VCaP (cell line): Measurements from ENCODE around the gene GCA.
A peak's percentile ranks its signal among the peaks of the same experiment; 100 is the strongest.

ENCODE experiments used
- H3K27ac ChIP-seq: fragments of 450-650 bp; 2 replicates; pipeline ENCODE4 v1.5.1; 2017
- TF ChIP-seq, protein P1 (sequence below): fragments of 450-650 bp; conservative IDR thresholded peaks from 2 replicates; pipeline ENCODE4 v1.5.1; 2017; ENCODE audit warnings: mild to moderate bottlenecking, moderate library complexity

GCA gene

DNA sequence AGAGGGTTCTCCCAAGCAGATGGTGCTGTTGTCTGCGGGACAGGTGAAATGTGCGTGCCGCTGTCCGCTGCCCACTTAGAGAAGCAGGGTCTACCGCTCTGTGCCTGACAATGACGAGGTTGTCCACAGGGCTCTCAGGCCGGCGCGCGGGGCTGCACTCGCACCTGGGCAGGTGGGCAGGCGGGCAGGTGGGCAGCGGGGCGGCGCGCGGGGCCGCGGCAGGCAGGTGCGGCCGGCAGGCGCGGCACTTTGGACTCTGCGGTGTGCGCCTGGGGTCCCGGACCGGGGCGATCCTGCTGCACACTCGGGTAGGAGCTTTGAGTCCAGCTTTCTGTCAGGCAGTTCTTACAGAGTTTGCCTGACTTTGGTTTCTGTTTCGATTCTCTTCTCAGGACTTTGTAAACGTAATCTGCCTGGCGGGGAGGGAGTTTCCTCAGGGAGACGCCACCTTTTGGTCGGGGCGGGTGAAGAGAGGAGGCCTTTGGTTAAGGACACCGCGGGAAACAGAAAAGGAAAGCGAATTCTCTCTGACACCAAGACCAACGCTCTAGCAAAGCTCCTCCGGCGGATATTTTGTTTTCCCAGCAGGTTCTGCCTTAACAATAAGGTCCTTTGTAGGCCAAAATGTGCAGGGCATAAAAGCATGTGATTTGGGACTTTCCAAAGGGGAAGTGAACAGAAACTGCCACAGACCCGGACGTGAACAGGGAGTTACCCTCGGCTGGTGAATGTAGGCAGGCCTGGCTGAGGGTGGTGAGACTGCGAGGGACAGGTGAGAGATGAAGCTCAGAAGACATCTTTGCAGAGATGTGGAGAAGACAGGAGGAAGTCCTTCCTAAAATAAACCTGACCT is 25.4 kb upstream of the GCA start, which contains the start of gene IFIH1:
IFIH1 (minus strand) TSS at position 357 of the 853 bp plus-strand sequence. CDS start 377 bp downstream, outside the sequence.
- peak within 1 kb of the TSS; percentile 95 for H3K27ac ChIP-seq
- TF ChIP-seq, protein P1, sequence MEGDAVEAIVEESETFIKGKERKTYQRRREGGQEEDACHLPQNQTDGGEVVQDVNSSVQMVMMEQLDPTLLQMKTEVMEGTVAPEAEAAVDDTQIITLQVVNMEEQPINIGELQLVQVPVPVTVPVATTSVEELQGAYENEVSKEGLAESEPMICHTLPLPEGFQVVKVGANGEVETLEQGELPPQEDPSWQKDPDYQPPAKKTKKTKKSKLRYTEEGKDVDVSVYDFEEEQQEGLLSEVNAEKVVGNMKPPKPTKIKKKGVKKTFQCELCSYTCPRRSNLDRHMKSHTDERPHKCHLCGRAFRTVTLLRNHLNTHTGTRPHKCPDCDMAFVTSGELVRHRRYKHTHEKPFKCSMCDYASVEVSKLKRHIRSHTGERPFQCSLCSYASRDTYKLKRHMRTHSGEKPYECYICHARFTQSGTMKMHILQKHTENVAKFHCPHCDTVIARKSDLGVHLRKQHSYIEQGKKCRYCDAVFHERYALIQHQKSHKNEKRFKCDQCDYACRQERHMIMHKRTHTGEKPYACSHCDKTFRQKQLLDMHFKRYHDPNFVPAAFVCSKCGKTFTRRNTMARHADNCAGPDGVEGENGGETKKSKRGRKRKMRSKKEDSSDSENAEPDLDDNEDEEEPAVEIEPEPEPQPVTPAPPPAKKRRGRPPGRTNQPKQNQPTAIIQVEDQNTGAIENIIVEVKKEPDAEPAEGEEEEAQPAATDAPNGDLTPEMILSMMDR, result peak; percentile 47

DNA sequence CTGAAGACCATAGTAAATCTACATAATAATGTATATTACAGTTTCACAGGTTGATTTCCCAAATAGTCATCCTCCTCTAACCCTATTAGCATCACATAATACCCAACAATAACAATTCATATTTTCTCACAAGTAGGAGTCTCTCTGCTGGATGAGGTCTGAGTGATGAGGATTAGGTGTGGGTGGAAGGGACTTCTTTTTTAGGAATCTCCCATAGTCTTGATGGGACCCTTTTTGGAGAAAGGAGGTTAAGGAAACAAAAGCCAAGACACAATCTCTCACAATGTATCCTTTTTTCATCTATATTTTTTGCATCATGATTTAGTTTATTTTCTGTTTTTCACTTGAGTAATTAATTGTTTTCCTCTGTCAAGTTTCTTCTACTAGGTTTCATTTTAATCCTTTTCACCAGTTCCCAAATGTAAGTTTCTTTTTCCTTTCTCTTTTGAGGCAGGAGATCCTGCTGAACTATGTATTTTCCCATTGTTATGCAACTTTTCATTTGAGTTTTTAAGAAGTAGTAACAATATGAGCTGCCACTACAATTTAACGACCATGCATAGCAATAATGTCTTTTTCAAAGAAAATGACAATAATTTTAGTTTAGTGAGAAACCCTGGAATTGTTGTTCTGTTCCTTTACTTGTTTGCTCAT is 22.9 kb upstream of the GCA start:
- TF ChIP-seq, protein P1, result no peak
- no peak overlapping the region for H3K27ac ChIP-seq

DNA sequence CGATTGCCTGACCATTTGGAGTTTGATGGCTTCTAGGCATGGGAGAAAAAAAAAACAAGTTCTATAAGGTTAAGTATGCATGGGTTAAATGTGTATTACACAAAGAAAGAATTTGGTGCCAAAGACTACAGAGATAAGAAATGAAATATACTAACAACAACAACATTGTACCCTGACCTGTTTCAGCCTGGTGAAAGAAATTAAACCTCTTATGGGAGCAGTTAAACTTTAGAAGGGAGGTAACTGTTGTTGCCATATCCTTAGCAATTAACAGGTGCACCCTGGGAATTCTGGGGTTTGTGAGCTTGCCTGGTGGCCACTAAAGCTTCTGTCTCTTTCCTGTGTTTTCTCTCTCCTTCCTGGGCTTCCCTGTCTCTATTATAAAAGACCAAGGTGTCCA is 19.0 kb upstream of the GCA start:
- no peak overlapping the region for H3K27ac ChIP-seq
- TF ChIP-seq, protein P1, result no peak

DNA sequence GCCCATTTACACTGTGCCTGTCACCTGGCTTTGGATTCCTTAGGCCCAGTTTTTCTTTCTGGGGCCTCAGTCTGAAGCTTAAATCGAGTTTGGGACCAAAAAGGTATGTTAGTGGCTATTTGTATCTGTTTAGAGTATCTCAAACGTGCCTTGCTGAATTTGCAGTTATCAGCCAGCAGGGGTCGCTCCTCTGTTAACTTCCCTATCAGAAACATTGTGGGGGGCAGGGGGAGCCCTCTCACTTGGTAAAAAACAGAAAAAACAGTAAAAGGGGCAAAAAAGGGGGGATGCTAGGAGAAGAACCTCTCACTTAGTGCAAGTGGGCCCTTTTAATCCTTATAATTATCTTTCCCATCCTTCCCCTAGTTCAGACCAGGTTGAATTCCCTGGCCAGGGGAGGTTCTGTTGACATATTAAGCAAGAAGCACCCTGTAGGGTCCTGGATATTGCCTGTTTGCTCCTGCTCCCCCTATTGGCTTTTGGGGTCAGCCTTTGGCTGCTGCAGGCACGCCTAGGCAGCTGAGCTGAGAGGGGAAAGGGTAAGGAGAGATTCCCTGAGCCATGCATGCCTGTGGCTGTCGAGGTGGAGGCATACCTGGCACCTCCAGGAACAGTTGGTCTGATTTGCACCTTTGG is 16.7 kb upstream of the GCA start:
- TF ChIP-seq, protein P1, result peak; percentile 60

DNA sequence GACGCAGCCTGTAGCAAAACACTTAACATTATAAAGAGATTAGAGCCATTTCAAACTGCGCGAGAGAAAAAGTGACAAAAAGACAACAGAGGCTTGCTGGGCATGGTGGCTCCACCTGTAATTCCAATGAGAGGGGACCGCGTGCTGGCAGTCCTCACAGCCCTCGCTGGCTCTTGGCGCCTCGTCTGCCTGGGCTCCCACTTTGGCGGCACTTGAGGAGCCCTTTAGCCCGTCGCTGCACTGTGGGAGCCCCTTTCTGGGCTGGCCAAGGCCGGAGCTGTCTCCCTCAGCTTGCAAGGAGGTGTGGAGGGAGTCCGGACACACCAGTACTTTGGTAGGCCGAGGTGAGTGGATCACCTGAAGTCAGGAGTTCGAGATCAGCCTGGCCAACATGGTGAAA is 16.1 kb upstream of the GCA start:
- H3K27ac ChIP-seq, result no peak overlapping the region
- TF ChIP-seq, protein P1, result no peak

More for the DNA sequence above, 16.7 kb upstream of the GCA start:
- H3K27ac ChIP-seq, result no peak overlapping the region

DNA sequence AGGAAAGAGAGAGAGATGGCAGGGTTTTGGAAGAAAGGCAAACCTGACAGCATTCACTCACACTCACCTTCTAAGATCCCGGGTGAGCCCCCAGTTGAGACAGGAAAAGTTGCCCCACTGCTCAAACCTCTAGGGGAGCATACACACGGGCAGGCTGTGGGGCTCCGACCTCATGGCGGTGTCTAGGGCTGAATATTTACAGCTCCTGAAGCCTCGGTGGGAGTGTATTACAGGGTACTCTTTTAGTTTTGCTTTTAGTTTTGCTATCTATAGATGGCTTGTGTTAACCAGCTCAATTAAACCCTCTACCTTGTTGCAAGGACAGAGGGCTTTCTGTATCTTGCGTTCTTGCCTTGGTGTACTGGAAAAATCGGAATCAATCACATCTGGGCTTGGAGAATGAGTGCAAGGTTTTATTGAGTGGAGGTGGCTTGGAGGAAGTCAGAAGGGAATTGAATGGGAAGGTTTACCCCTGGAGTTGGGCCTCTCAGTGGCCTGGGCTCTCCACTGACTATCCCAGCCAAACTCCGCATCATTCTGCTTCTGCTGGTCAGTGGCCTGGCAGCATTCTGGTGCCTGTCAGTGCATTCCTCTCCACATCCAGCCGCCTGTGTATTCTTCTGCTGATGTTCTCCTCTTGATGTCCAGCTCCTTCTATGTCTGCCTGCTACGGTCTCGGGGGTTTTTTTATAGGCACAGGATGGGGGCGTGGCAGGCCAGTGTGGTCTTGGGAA is 15.3 kb upstream of the GCA start:
- H3K27ac ChIP-seq, result no peak overlapping the region
- TF ChIP-seq, protein P1, result no peak
